Mesendoderm (in vitro differentiated cells): ENCODE results near the gene NDNF.

Source experiments
- DNase-seq: peaks from one replicate; pipeline ENCODE4 v3.0.0; 2013
- H2AK5ac ChIP-seq: 2 replicates; pipeline ENCODE4 v1.6.1; 2013; ENCODE audit warnings: low read length, inconsistent platforms
- H2BK120ac ChIP-seq: 2 replicates; pipeline ENCODE4 v1.6.1; 2013; ENCODE audit warnings: low read depth, mild to moderate bottlenecking, low read length, moderate library complexity, mixed read lengths
- H2BK15ac ChIP-seq: replicated peaks from 2 replicates; pipeline ENCODE4 v1.6.1; 2013; ENCODE audit warnings: low read depth, mild to moderate bottlenecking, moderate library complexity
- H2BK5ac ChIP-seq: 2 replicates; pipeline ENCODE4 v1.6.1; 2013; ENCODE audit warnings: low read length, inconsistent platforms
- H3K18ac ChIP-seq: 2 replicates; pipeline ENCODE4 v1.6.1; 2013; ENCODE audit warnings: mild to moderate bottlenecking, low read length, mixed read lengths
- H3K23ac ChIP-seq: one replicate; pipeline ENCODE4 v1.6.1; 2013; ENCODE audit warnings: low read length
- H3K27ac ChIP-seq: 2 replicates; pipeline ENCODE4 v1.5.1; 2013; ENCODE audit warnings: low read depth, mild to moderate bottlenecking, inconsistent platforms, low read length, moderate library complexity
- H3K27me3 ChIP-seq: 2 replicates; pipeline ENCODE4 v1.6.1; 2013; ENCODE audit warnings: low read length, control low read depth, mild to moderate bottlenecking, inconsistent platforms; ENCODE audit not compliant: insufficient read depth, poor library complexity
- H3K36me3 ChIP-seq: 2 replicates; pipeline ENCODE4 v1.6.1; 2013; ENCODE audit warnings: low read length, inconsistent platforms; ENCODE audit not compliant: control insufficient read depth, insufficient read depth
- H3K4ac ChIP-seq: one replicate; pipeline ENCODE4 v1.6.1; 2013; ENCODE audit warnings: low read depth, mild to moderate bottlenecking, low read length, moderate library complexity
- H3K4me1 ChIP-seq: 2 replicates; pipeline ENCODE4 v1.6.1; 2013; ENCODE audit warnings: low read depth, low read length, inconsistent platforms; ENCODE audit not compliant: control insufficient read depth
- H3K4me2 ChIP-seq: 2 replicates; pipeline ENCODE4 v1.6.1; 2013; ENCODE audit warnings: low read length
- H3K4me3 ChIP-seq: 2 replicates; pipeline ENCODE4 v1.5.1; 2013; ENCODE audit warnings: mild to moderate bottlenecking, low read length
- H3K56ac ChIP-seq: one replicate; pipeline ENCODE4 v1.6.1; 2013; ENCODE audit warnings: low read length
- H3K79me1 ChIP-seq: 2 replicates; pipeline ENCODE4 v1.6.1; 2013; ENCODE audit warnings: low read length, inconsistent platforms
- H3K79me2 ChIP-seq: 2 replicates; pipeline ENCODE4 v1.6.1; 2013; ENCODE audit warnings: mild to moderate bottlenecking, low read length; ENCODE audit not compliant: control insufficient read depth, insufficient read depth
- H3K9ac ChIP-seq: 2 replicates; pipeline ENCODE4 v1.6.1; 2013; ENCODE audit warnings: low read length, inconsistent platforms
- H4K5ac ChIP-seq: one replicate; pipeline ENCODE4 v1.6.1; 2013; ENCODE audit warnings: low read length
- H4K8ac ChIP-seq: one replicate; pipeline ENCODE4 v1.6.1; 2013; ENCODE audit warnings: low read depth, mild to moderate bottlenecking, control low read depth, low read length, moderate library complexity
- WGBS: extraction: QIAGEN DNeasy Blood & Tissue Kit; methylation state at CpG from one replicate; pipeline ENCODE4 v1.1.7; 2013; ENCODE audit warnings: low lambda C conversion rate, missing lambda C conversion rate; ENCODE audit not compliant: insufficient coverage; ENCODE audit errors: extremely low coverage; 5-methylcytosine and 5-hydroxymethylcytosine counted together

Gene NDNF

DNA sequence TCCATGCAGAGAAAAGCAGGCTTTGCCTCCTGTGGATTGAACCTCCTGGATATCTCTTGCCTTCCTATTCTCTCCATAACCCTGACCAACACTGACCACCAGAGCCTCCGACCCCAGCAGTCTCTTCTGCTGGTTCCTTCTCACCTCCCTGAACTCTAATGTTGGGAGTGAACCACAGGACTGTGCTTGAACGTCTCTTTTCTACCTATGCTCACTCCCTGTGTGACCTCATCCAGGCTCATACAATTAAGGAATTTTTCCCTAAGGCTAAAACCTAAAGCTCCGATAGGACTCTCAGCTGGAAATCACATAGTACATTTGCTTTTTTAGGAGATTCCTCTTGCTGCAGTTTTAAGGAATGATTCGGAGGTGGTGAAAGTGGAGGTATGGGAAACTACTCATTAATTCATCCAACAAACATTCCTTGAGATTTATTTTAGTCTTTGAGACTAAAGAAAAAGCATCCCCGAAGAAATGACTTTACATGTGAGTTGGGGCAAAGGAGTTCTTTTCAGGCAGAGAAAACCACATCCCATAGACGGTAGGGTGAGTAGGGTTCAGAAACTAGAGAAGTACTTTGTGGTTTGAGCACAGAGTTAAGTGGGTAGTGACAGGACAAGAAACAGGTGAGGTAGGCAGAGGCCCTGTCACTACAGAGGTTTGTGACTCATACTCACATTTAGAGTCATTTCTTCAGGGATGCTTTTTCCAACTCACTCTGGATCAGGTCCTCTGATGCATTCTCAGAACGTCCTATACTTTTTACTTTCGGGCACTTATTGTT, 30.8 kb downstream of the NDNF start:
- Histone ChIP-seq H3K23ac (no peak overlapping the region), H4K8ac (no peak overlapping the region), H3K18ac (no peak overlapping the region), H3K27ac (no peak overlapping the region), H4K5ac (no peak overlapping the region), H2AK5ac (no peak overlapping the region), H3K56ac (no peak overlapping the region), H2BK5ac (no peak overlapping the region), H3K36me3 (no peaks in the 10 kb centered on the region), H3K9ac (no peak overlapping the region), H2BK120ac (no peak overlapping the region), H3K79me1 (no peaks in the 10 kb centered on the region), H2BK15ac (no peak overlapping the region), H3K4me2 (no peak overlapping the region), H3K4me1 (no peaks in the 10 kb centered on the region), H3K4me3 (no peak overlapping the region), H3K27me3 (no peaks in the 10 kb centered on the region), H3K79me2 (no peaks in the 10 kb centered on the region), H3K4ac (no peak overlapping the region)
- peak; percentile 72 for DNase-seq
- WGBS = no CpG with 5 or more reads among the region's 8 CpGs

DNA sequence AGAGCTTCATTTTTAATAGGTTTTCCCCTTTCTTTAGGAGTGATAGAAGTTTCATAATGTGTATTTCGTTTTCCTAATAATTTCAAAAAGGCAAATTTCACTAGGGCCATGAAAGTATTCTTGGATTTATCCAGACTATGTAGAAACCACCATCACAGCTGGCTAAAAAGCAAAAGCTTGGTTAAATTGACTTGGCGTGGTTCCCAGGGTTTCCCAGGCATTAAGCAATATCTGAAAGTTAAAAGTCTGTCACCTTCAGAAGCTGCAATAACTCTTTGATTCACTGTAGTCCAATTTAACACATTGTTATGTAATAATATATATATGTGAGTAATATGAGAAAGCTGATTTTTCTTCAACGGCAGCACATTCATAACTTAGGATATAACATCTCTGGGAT, 38.3 kb downstream of the NDNF start:
- Histone ChIP-seq H2AK5ac (no peak overlapping the region), H2BK5ac (no peak overlapping the region), H3K79me1 (no peaks in the 10 kb centered on the region), H3K56ac (no peak overlapping the region), H3K4me2 (no peak overlapping the region), H4K8ac (no peak overlapping the region), H2BK15ac (no peak overlapping the region), H3K27ac (no peak overlapping the region), H3K4me3 (no peak overlapping the region), H3K4ac (no peak overlapping the region), H3K27me3 (no peaks in the 10 kb centered on the region), H3K36me3 (no peaks in the 10 kb centered on the region), H2BK120ac (no peak overlapping the region), H3K79me2 (no peaks in the 10 kb centered on the region), H3K18ac (no peak overlapping the region), H3K9ac (no peak overlapping the region), H3K23ac (no peak overlapping the region), H3K4me1 (no peaks in the 10 kb centered on the region), H4K5ac (no peak overlapping the region)
- whole genome bisulfite sequencing = no CpG with 5 or more reads among the region's 3 CpGs
- DNase-seq = no peak

DNA sequence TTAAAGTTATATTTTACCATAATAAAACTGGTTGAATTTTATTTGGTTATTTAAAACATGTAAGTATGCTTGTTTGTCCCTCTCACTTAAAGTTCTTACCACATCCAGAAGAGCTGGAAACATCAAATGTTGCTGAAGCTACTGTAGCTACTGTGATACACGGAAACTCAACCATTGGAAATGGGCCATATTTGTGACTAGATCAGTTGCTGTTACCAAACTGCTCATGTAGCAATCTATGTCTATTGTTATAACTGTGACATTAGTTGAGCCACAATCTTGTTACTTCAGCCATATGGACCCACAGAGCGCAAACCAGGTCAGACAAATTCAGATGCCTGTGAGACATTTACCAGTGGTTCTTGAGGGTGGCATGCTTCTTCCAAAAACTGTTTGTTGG, 41.6 kb downstream of the NDNF start:
- no peak overlapping the region for H4K8ac ChIP-seq
- no peak for DNase-seq
- H2AK5ac ChIP-seq = no peak overlapping the region
- H3K9ac ChIP-seq = no peak overlapping the region
- H3K79me1 ChIP-seq = no peaks in the 10 kb centered on the region
- H3K56ac ChIP-seq = no peak overlapping the region
- no peaks in the 10 kb centered on the region for H3K79me2 ChIP-seq
- no peak overlapping the region for H3K4ac ChIP-seq
- no peaks in the 10 kb centered on the region for H3K27me3 ChIP-seq
- H3K4me1 ChIP-seq = no peaks in the 10 kb centered on the region
- H3K4me3 ChIP-seq = no peak overlapping the region
- WGBS = no CpG with 5 or more reads among the region's 2 CpGs
- H3K4me2 ChIP-seq = no peak overlapping the region
- no peak overlapping the region for H2BK5ac ChIP-seq
- no peak overlapping the region for H3K18ac ChIP-seq
- no peak overlapping the region for H3K27ac ChIP-seq
- no peaks in the 10 kb centered on the region for H3K36me3 ChIP-seq
- no peak overlapping the region for H2BK120ac ChIP-seq
- H4K5ac ChIP-seq = no peak overlapping the region
- no peak overlapping the region for H3K23ac ChIP-seq
- no peak overlapping the region for H2BK15ac ChIP-seq

DNA sequence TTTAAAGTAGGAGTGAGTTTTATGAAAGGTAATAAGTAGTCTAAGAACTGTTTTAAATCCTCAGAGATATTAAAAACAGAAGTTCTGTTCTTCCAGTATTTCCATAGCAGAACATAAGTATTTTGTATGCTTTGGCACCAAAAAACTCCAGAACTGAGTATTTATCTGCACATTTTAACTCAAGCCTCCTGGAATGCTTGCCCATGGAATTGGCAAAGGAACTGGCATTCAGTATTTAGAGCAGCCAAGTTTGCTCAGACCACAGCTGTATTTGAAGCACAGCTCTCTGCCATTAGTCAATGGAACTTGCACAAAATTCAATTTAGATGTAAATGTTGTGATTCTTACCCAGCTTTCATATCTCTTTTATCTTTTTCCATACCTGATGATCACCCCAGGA, 42.2 kb downstream of the NDNF start:
- no peak overlapping the region for H2BK15ac ChIP-seq
- H3K56ac ChIP-seq = no peak overlapping the region
- no peak for DNase-seq
- no peaks in the 10 kb centered on the region for H3K36me3 ChIP-seq
- H2BK5ac ChIP-seq = no peak overlapping the region
- H3K18ac ChIP-seq = no peak overlapping the region
- no peaks in the 10 kb centered on the region for H3K79me1 ChIP-seq
- H3K4me3 ChIP-seq = no peak overlapping the region
- no peak overlapping the region for H3K4me2 ChIP-seq
- H2BK120ac ChIP-seq = no peak overlapping the region
- no peaks in the 10 kb centered on the region for H3K27me3 ChIP-seq
- no peaks in the 10 kb centered on the region for H3K4me1 ChIP-seq
- H3K23ac ChIP-seq = no peak overlapping the region
- no peak overlapping the region for H2AK5ac ChIP-seq
- no peaks in the 10 kb centered on the region for H3K79me2 ChIP-seq
- no peak overlapping the region for H3K9ac ChIP-seq
- no peak overlapping the region for H3K27ac ChIP-seq
- H4K8ac ChIP-seq = no peak overlapping the region
- no peak overlapping the region for H4K5ac ChIP-seq
- no peak overlapping the region for H3K4ac ChIP-seq

DNA sequence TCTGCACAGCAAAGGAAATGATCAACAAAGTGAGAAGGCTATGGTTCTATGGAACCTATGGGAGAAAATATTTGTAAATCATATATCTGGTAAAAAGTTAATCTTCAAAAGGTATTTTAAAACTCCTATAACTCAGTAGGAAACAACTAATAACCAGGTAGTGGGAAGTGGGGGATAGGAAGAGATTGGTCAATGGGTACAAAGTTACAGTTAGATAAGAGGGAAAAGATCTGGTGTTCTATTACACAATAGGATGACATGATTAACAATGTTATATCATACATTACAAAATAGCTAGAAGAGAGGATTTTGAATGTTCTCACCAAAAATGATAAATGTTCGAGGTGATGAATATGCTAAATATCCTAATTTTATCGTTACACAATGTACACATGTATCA, 46.3 kb downstream of the NDNF start:
- no peaks in the 10 kb centered on the region for H3K79me1 ChIP-seq
- H4K8ac ChIP-seq = no peak overlapping the region
- no peak overlapping the region for H3K27ac ChIP-seq
- WGBS = no CpG with 5 or more reads among the region's 2 CpGs
- H3K4ac ChIP-seq = no peak overlapping the region
- no peak overlapping the region for H3K4me3 ChIP-seq
- no peak overlapping the region for H3K56ac ChIP-seq
- no peaks in the 10 kb centered on the region for H3K36me3 ChIP-seq
- H3K4me1 ChIP-seq = no peaks in the 10 kb centered on the region
- no peak overlapping the region for H2BK120ac ChIP-seq
- no peak for DNase-seq
- H2BK5ac ChIP-seq = no peak overlapping the region
- H3K27me3 ChIP-seq = no peaks in the 10 kb centered on the region
- H3K9ac ChIP-seq = no peak overlapping the region
- no peak overlapping the region for H3K23ac ChIP-seq
- no peak overlapping the region for H2BK15ac ChIP-seq
- no peak overlapping the region for H4K5ac ChIP-seq
- H2AK5ac ChIP-seq = no peak overlapping the region
- H3K18ac ChIP-seq = no peak overlapping the region
- no peaks in the 10 kb centered on the region for H3K79me2 ChIP-seq
- H3K4me2 ChIP-seq = no peak overlapping the region

DNA sequence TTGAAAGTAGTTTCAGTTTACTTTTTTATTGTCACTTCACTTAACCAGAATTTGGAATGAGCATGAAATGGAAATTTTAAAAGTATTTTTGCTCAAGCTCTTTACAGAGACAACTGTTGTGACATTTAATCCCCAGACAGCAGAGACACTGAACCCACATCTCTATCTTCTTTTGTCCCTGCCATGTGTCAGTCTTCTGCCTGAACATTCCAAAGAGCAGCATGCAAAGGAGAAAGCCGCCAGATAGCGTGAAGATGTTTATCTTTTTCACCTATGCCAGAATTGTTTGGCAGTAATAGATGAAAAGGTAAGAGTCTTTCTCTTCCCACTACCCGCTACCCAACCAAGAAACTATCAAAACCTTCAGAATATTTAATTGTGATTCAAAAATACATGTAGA, 46.8 kb downstream of the NDNF start:
- DNase-seq = peak; percentile 46

More for the DNA sequence above, 46.8 kb downstream of the NDNF start:
- Histone ChIP-seq H3K36me3 (no peaks in the 10 kb centered on the region), H2BK15ac (no peak overlapping the region), H4K5ac (no peak overlapping the region), H3K4me2 (no peak overlapping the region), H3K4me3 (no peak overlapping the region), H3K4me1 (no peaks in the 10 kb centered on the region), H3K18ac (no peak overlapping the region), H3K56ac (no peak overlapping the region), H3K27ac (no peak overlapping the region), H3K9ac (no peak overlapping the region), H3K79me2 (no peaks in the 10 kb centered on the region), H2BK120ac (no peak overlapping the region), H4K8ac (no peak overlapping the region), H2BK5ac (no peak overlapping the region), H2AK5ac (no peak overlapping the region), H3K79me1 (no peaks in the 10 kb centered on the region), H3K27me3 (no peaks in the 10 kb centered on the region), H3K23ac (no peak overlapping the region), H3K4ac (no peak overlapping the region)
- WGBS = no CpG with 5 or more reads among the region's 3 CpGs
